HG03565 (cell line): ENCODE measurements around the gene PITPNM2.

Experiments used
- ATAC-seq: cut with Tn5 transposase; IDR thresholded peaks from one replicate; pipeline ENCODE4 v1.9.1; 2021; ENCODE audit warnings: mild to moderate bottlenecking, moderate library complexity; ENCODE audit not compliant: unreplicated experiment

Gene PITPNM2

DNA sequence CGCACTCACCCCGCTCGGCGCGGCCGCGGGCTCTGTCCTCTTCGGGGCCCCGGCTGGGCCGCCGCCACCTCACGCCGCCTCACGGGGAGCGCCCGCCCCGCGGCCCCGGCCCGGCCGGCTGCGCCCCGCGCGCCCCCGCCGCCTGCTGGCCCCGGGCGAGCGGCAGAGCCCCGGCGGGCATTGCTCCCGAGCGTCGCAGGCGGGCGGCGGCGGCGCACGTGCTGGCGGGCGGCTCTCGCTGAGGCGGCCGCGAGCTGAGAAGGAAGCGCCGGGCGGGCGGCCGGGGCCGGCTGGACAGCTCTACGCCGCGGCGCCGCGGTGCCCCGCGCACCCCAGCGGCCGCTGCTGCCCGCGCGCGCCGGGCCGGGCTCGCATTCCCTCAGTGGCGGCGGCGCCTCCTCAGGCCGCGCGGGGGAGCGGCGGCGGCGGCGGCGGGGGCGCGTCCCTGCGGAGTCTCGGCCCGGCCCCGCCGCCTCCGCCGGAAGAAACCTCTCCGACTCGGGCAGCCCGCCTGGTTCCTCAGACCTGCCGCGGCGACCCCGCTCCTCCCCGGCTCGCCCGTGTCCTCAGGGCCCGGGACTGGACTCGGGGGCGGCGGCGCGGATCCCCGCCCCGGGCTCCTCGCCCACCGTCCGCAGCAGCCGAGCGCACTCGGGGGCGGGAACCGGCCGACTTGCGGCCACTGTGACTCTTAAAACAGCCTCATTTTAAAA, at the start of gene PITPNM2:
TSS of gene PITPNM2 (minus strand) at position 347 of the 713 bp plus-strand sequence. CDS start 116,500 bp downstream, outside the sequence.
- ATAC-seq, result no peak

GRCh38 chr12:123200414-123200813, 49.5 kb upstream of the PITPNM2 start:
- ATAC-seq, result no peak

- ATAC-seq, result no peak
Observed at GRCh38 chr12:123199936-123200335, 49.0 kb upstream of the PITPNM2 start.

DNA sequence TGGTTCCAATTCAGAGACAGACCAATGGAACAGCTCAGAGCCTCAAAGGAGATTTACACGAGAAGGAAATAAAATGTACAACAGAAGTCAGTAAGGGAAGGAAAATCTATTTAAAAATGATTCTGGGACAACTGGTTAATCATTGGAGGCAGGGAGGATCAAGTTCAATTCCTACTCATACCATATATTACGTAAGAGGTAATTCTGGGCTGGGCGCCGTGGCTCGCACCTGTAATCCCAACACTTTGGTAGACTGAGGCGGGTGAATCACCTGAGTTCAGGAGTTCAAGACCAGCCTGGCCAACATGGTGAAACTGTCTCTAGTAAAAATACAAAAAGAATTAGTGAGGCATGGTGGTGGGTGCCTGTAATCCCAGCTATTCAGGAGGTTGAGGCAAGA, 36.7 kb upstream of the PITPNM2 start:
- ATAC-seq, result no peak

DNA sequence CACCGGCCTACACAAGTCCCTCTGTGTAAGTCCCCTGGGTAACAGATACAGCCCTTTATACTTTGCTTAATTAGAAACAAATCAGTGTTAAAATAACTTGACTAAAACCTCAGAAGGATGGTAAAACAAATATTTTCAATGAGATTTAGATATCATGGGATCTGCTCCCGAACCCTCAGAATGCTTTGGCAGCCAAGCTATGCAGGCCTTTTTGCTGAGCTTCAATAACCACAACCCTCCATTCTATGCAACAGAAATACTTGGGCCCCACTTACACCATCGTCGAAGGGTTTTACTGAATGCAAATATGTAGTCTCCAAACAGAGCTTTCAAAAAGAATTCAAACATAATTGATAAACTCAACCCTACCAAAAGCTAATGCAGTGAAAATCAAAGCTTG, 29.3 kb upstream of the PITPNM2 start:
- no peak for ATAC-seq

DNA sequence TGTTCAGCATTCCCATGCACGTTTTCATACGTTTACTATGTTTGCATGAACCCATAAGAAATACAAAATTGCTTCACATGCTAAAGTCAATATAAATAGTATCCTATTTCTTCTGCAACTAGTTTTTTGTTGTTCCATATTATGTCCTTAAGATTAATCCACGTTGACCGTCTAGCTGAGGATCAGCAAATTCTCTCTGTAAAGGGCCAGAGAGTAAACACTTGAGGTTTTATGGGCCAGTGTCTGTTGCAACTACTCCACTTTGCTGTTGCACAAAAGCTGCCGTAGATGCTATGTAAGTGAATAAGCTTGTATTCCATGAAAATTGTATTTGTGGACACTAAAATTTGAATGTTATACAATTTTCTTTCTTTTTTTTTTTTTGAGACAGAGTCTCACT, 21.1 kb upstream of the PITPNM2 start:
- no peak for ATAC-seq

- no peak for ATAC-seq
Observed at GRCh38 chr12:123167329-123167728, 16.4 kb upstream of the PITPNM2 start.

DNA sequence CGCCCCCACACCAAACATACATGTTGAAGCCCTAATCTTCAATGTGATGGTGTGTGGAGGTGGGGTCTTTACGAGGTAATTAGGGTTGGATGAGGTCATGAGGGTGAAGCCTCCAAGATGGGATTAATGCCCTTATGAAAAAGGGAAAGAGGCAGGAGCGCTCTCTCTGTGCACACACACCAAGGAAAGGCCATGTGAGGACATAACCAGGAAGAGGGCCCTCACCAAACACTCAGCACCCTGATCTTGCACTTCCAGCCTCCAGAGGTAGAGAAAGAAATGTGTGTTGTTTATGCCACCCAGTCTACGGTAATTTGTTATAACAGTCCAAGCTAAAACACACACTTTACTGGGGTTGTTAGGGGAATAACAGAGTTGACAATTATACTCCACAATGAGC, 14.6 kb upstream of the PITPNM2 start:
- ATAC-seq, result no peak

DNA sequence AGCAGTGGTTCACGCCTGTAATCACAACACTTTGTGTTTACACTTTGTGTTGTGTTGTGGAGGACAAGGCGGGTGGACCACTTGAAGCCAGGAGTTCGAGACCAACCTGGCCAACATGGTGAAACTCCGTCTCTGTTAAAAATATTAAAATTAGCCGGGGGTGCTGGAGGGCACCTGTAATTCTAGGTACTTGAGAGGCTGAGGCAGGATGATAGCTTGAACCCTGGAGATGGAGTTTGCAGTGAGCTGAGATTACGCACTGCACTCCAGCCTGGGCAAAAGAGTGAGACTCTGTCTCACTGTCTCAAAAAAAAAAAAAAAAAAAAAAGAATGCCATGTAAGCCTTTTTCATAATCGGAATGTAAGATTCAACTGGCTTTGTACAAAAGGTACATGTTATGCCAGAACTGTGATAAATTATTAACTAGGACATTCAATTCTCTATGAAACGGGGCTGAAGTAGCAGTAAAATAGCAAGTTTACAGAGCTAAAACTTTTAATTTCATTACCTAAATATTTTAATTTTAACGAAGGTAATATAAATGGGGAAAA, 13.9 kb upstream of the PITPNM2 start:
- ATAC-seq, result no peak

- no peak for ATAC-seq
Observed at GRCh38 chr12:123164222-123164621, 13.3 kb upstream of the PITPNM2 start.

DNA sequence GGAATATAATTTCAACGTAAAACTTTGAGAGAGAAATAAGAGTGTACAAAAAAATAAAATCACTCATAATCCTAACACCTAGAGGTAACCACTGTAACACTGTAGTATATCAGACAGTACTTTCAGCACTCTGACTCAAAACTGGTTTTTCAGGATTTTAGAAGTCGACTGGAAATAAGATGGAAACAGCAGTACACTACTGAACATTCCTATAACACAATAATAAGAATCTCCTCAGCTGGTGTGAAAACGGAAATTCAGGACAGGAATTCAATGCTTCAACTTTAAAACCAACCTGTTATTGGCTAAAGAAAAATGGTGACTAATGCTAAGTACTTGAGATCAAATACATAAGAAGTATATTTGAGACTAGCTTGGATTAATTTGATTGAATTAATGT, 12.3 kb upstream of the PITPNM2 start:
- ATAC-seq, result no peak

GRCh38 chr12:123160801-123161487, 10.1 kb upstream of the PITPNM2 start:
- no peak for ATAC-seq

DNA sequence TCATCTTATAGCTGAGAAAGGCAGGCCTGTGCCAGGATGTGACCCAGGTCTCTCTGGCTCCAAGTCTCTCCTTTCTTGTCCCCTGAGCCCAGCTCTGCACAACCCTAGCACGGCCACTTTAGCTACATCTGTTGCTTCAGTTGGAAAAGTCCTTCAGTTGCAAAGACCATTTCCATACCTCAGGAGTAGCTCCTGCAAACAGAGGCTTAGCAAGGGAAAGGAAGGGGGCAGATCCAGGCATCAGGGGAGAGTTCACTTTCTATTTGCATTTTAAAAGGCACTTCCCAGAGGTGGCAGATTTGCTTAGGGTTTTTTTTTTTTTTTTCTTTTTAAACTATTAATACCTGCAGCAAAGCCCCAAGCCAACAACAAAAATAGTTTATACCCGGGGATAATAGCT, 3.0 kb upstream of the PITPNM2 start:
- no peak for ATAC-seq

DNA sequence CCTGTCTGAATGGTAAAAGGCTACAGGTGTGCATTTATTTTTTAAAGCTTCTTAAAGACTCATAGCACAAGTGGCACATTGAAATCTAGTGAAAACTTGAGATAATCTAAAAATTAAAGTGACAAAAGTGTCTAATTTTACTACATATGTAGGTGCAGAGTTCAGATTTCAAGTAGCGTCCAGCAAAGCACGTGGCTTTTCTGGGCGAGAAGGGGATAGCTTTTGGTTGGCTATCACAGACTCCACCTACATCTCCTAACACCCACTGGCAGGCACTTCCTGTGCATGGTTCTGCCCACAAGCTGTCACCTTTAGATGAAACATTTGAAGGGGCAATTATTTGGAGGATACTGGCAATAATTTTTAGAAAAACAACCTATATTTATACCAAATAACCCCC, 1.9 kb upstream of the PITPNM2 start:
- ATAC-seq, result no peak

GRCh38 chr12:123151457-123152454, 866 bp upstream of the PITPNM2 start:
- no peak for ATAC-seq

GRCh38 chr12:123150275-123150743, 581 bp downstream of the PITPNM2 start:
- ATAC-seq, result no peak

- ATAC-seq, result no peak
Observed at GRCh38 chr12:123149501-123150274, 1.2 kb downstream of the PITPNM2 start.

DNA sequence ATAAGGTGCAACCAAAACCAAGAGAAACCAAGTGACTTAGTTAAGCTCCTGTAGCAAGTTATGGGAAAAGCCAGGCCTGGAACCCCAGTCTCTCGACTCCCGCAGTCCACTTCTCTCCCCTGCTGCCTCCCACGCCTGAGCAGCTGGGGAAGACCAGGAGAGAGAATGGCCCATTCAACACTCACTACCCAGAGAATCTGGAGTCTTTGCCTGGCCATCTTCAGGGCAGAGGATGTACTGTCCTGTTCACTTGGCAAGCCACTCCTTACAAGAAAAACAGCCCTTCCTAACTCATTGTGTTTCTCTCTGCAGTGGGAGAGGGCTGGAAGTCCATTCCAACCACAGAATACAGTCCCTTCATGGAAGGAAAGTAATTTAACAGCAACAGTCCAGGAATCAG, 1.8 kb downstream of the PITPNM2 start:
- no peak for ATAC-seq

DNA sequence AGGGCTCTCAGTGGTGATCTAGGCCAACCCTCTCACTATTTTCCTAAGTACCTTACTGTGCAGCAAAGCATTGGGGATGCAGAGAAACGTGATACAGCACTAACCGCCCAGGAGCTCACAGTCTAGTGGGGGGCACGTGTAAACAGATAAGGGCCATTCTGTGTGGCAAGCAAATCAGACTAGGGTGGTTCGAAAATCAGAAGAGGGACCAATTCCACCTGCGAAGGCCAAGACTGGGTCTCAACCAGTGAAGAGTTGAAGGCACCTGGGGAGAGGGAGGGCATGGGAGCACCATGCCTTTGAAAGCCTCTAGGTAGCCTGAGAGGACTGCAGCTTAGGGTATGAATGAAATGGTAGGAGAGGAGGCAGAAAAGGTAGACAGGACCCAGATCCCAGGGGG, 2.2 kb downstream of the PITPNM2 start:
- ATAC-seq, result no peak

- no peak for ATAC-seq
Observed at GRCh38 chr12:123148223-123148622, 2.7 kb downstream of the PITPNM2 start.
